ENCODE results near the gene ORC4. TPM values are rescaled to one million over a fixed set of nuclear protein-coding genes. Genes with fewer than 3 reads are reported as not detected.

The ORC4 gene
- total and polyA plus RNA-seq, 4 donors: 3.6 to 44.6 (median 25.6) TPM

DNA sequence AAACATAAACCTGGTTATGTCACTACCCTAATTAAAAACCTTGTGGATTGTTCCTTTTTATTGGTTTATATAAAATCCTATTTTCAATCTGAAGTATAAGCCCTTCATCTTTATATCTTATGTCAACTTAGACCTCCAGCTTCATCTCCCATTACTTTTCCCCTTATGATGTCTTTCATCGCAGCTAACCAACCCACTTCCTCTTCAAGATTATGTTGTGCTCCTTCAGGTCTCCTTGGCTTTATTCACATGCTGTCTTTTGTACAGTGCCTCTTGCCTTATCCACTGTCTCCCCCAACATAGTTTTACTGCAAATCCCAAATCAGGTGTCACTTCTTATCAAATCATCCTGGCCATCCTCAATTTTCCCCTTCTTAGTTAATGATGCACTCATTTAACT, 26.3 kb upstream of the ORC4 start:
- H3K27me3 ChIP-seq (ENCODE audit: control insufficient read depth in 1 of 2, insufficient read depth in 2 of 2, low read length in 1 of 2): no peaks in the 10 kb centered on the region
- 93 to 97% methylated on average over 1 of the region's 1 CpG for WGBS, 2 donors
- no peak overlapping the region for H3K4me3 ChIP-seq (ENCODE audit: low read length in 2 of 2)
- no peaks in the 10 kb centered on the region for H3K9me3 ChIP-seq (ENCODE audit: control insufficient read depth, low read length)
- no peaks in the 10 kb centered on the region for H3K36me3 ChIP-seq (ENCODE audit: control insufficient read depth in 1 of 2, insufficient read depth in 2 of 2, low read length in 1 of 2)
- peaks cover 0 to 4% of the 10 kb centered on the region in 2 donors for H3K4me1 ChIP-seq (ENCODE audit: control insufficient read depth in 1 of 2, insufficient read depth in 2 of 2, low read length in 2 of 2)
- ATAC-seq (ENCODE audit: low FRiP score) (no peak), DNase-seq (no peak)
- no peak overlapping the region for H3K27ac ChIP-seq (ENCODE audit: low read depth in 1 of 2, low read length in 2 of 2)
- intact Hi-C loops (cut with DNase I): no loop called here

DNA sequence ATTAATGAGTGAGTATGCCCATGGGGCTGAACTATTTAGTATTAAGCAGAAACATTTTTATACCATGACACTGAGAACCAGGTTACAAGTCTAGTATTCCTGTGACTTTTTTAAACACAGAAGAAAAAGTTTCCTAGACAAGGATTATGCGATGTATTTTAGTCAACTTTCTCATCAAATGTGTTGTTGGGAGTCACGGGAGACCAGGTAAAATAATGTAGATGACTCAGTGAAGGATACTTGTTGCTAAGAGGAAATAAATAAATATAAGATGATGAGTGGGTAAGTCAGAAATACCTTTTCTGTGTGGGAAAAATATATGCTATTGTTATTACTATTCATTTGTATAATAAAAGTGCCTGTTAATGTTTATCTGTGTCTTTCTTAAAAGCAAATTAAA, 23.8 kb upstream of the ORC4 start:
- peaks cover 0 to 4% of the 10 kb centered on the region in 2 donors for H3K4me1 ChIP-seq (ENCODE audit: control insufficient read depth in 1 of 2, insufficient read depth in 2 of 2, low read length in 2 of 2)
- DNase-seq: no peak
- no peak for ATAC-seq (ENCODE audit: low FRiP score)
- no peak overlapping the region for H3K4me3 ChIP-seq (ENCODE audit: low read length in 2 of 2)
- no peak overlapping the region for H3K27ac ChIP-seq (ENCODE audit: low read depth in 1 of 2, low read length in 2 of 2)
- no peaks in the 10 kb centered on the region for H3K27me3 ChIP-seq (ENCODE audit: control insufficient read depth in 1 of 2, insufficient read depth in 2 of 2, low read length in 1 of 2)
- no peaks in the 10 kb centered on the region for H3K9me3 ChIP-seq (ENCODE audit: control insufficient read depth, low read length)
- 98 to 100% methylated on average over 2 of the region's 2 CpGs for WGBS, 2 donors
- intact Hi-C loops (cut with DNase I): no loop called here
- no peaks in the 10 kb centered on the region for H3K36me3 ChIP-seq (ENCODE audit: control insufficient read depth in 1 of 2, insufficient read depth in 2 of 2, low read length in 1 of 2)

- H3K9me3 ChIP-seq (ENCODE audit: control insufficient read depth, low read length): no peaks in the 10 kb centered on the region
- intact Hi-C loops (cut with DNase I): no loop called here
- DNase-seq: no peak
- no peaks in the 10 kb centered on the region for H3K4me1 ChIP-seq (ENCODE audit: control insufficient read depth in 1 of 2, insufficient read depth in 2 of 2, low read length in 2 of 2)
- 94 to 96% methylated on average over 2 of the region's 2 CpGs for WGBS, 2 donors
- no peaks in the 10 kb centered on the region for H3K27me3 ChIP-seq (ENCODE audit: control insufficient read depth in 1 of 2, insufficient read depth in 2 of 2, low read length in 1 of 2)
- no peaks in the 10 kb centered on the region for H3K36me3 ChIP-seq (ENCODE audit: control insufficient read depth in 1 of 2, insufficient read depth in 2 of 2, low read length in 1 of 2)
- no peak overlapping the region for H3K27ac ChIP-seq (ENCODE audit: low read depth in 1 of 2, low read length in 2 of 2)
- no peak overlapping the region for H3K4me3 ChIP-seq (ENCODE audit: low read length in 2 of 2)
- ATAC-seq (ENCODE audit: low FRiP score): no peak
These were observed 21.7 kb upstream of the ORC4 start for GRCh38 chr2:148042219-148042618.

DNA sequence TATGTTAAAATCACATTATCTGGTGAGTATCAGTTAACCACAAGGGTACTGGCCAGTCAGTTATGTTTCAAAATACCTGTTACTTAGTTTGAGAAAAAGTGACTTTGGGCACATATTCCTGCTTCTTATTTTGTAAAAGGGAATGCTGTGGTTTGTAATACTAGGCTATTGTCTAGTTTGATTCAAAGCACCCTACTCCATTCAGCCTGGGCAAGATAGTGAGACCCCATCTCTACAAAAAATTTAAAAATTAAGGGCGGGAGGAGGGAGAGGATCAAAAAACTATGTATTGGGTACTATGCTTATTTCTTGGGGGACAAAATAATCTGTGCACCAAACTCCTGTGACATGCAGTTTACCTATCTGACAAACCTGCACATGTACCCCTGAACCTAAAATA, 19.2 kb upstream of the ORC4 start:
- Histone ChIP-seq H3K9me3 (ENCODE audit: control insufficient read depth, low read length) (no peaks in the 10 kb centered on the region), H3K27me3 (ENCODE audit: control insufficient read depth in 1 of 2, insufficient read depth in 2 of 2, low read length in 1 of 2) (no peaks in the 10 kb centered on the region), H3K4me1 (ENCODE audit: control insufficient read depth in 1 of 2, insufficient read depth in 2 of 2, low read length in 2 of 2) (no peaks in the 10 kb centered on the region), H3K27ac (ENCODE audit: low read depth in 1 of 2, low read length in 2 of 2) (no peak overlapping the region), H3K4me3 (ENCODE audit: low read length in 2 of 2) (no peak overlapping the region), H3K36me3 (ENCODE audit: control insufficient read depth in 1 of 2, insufficient read depth in 2 of 2, low read length in 1 of 2) (no peaks in the 10 kb centered on the region)
- no peak for DNase-seq
- intact Hi-C loops (cut with DNase I): no loop called here
- 96 to 97% methylated on average over 1 of the region's 1 CpG for WGBS, 2 donors
- no peak for ATAC-seq (ENCODE audit: low FRiP score)

DNA sequence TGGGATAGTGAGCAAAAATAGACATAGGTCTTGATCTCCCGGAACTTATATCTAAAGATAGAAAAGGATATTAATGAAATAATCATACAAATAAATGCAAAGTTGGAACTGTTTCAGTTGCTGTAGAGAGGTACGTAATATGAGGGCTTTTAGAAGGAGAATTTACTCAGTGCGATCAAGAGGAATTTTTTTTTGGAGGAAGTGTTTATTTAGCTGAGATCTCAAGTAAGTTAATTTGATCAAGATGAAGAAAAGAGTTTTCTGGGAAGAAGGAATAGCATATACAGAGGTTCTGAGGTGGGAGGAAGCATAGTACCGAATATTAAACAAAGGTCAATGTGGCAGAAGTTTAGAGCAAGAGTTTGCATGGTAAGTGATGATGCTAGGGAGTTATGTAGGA, 11.7 kb upstream of the ORC4 start:
- no peaks in the 10 kb centered on the region for H3K36me3 ChIP-seq (ENCODE audit: control insufficient read depth in 1 of 2, insufficient read depth in 2 of 2, low read length in 1 of 2)
- WGBS, 2 donors: 57 to 66% methylated on average over 4 of the region's 4 CpGs
- DNase-seq: no peak
- ATAC-seq (ENCODE audit: low FRiP score): no peak
- H3K4me3 ChIP-seq (ENCODE audit: low read length in 2 of 2): no peak overlapping the region
- H3K4me1 ChIP-seq (ENCODE audit: control insufficient read depth in 1 of 2, insufficient read depth in 2 of 2, low read length in 2 of 2): no peaks in the 10 kb centered on the region
- H3K27me3 ChIP-seq (ENCODE audit: control insufficient read depth in 1 of 2, insufficient read depth in 2 of 2, low read length in 1 of 2): no peaks in the 10 kb centered on the region
- intact Hi-C loops (cut with DNase I): no loop called here
- H3K27ac ChIP-seq (ENCODE audit: low read depth in 1 of 2, low read length in 2 of 2): no peak overlapping the region
- no peaks in the 10 kb centered on the region for H3K9me3 ChIP-seq (ENCODE audit: control insufficient read depth, low read length)

GRCh38 chr2:148031152-148031551, 10.6 kb upstream of the ORC4 start:
- ATAC-seq (ENCODE audit: low FRiP score) (no peak), DNase-seq (no peak)
- H3K27ac ChIP-seq (ENCODE audit: low read depth in 1 of 2, low read length in 2 of 2): no peak overlapping the region
- H3K4me1 ChIP-seq (ENCODE audit: control insufficient read depth in 1 of 2, insufficient read depth in 2 of 2, low read length in 2 of 2): no peaks in the 10 kb centered on the region
- no peaks in the 10 kb centered on the region for H3K27me3 ChIP-seq (ENCODE audit: control insufficient read depth in 1 of 2, insufficient read depth in 2 of 2, low read length in 1 of 2)
- no peaks in the 10 kb centered on the region for H3K9me3 ChIP-seq (ENCODE audit: control insufficient read depth, low read length)
- no peaks in the 10 kb centered on the region for H3K36me3 ChIP-seq (ENCODE audit: control insufficient read depth in 1 of 2, insufficient read depth in 2 of 2, low read length in 1 of 2)
- H3K4me3 ChIP-seq (ENCODE audit: low read length in 2 of 2): no peak overlapping the region
- intact Hi-C loops (cut with DNase I): no loop called here

DNA sequence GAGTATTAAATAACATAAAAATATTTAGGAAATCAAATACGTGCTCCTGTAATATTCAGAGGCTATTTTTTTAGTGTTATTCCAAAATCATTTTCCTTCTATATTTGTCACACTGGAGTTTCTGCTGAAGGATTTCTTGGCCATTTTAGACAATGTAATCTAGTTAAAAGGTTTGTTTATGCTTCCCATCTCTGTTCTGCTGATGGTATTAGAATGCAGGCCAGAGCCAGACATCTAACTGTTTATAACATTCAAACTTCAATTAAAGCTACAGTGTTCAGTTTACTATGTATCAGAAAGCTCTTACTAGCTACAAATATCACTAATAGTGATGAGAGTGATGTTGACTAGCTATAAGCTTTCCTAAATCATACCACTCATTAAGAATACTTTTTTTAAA, 8.2 kb upstream of the ORC4 start:
- no peaks in the 10 kb centered on the region for H3K27me3 ChIP-seq (ENCODE audit: control insufficient read depth in 1 of 2, insufficient read depth in 2 of 2, low read length in 1 of 2)
- H3K36me3 ChIP-seq (ENCODE audit: control insufficient read depth in 1 of 2, insufficient read depth in 2 of 2, low read length in 1 of 2): no peaks in the 10 kb centered on the region
- DNase-seq (no peak), ATAC-seq (ENCODE audit: low FRiP score) (no peak)
- WGBS, 2 donors: 87 to 91% methylated on average over 1 of the region's 1 CpG
- no peaks in the 10 kb centered on the region for H3K9me3 ChIP-seq (ENCODE audit: control insufficient read depth, low read length)
- no peaks in the 10 kb centered on the region for H3K4me1 ChIP-seq (ENCODE audit: control insufficient read depth in 1 of 2, insufficient read depth in 2 of 2, low read length in 2 of 2)
- no peak overlapping the region for H3K4me3 ChIP-seq (ENCODE audit: low read length in 2 of 2)
- no peak overlapping the region for H3K27ac ChIP-seq (ENCODE audit: low read depth in 1 of 2, low read length in 2 of 2)
- intact Hi-C loops (cut with DNase I): no loop called here

- H3K27ac ChIP-seq (ENCODE audit: low read depth in 1 of 2, low read length in 2 of 2): no peak overlapping the region
- H3K36me3 ChIP-seq (ENCODE audit: control insufficient read depth in 1 of 2, insufficient read depth in 2 of 2, low read length in 1 of 2): no peaks in the 10 kb centered on the region
- WGBS, 2 donors: 89 to 97% methylated on average over 1 of the region's 1 CpG
- no peaks in the 10 kb centered on the region for H3K9me3 ChIP-seq (ENCODE audit: control insufficient read depth, low read length)
- ATAC-seq (ENCODE audit: low FRiP score): no peak
- no peaks in the 10 kb centered on the region for H3K4me1 ChIP-seq (ENCODE audit: control insufficient read depth in 1 of 2, insufficient read depth in 2 of 2, low read length in 2 of 2)
- DNase-seq: no peak
- H3K4me3 ChIP-seq (ENCODE audit: low read length in 2 of 2): no peak overlapping the region
- intact Hi-C loops (cut with DNase I): no loop called here
- no peaks in the 10 kb centered on the region for H3K27me3 ChIP-seq (ENCODE audit: control insufficient read depth in 1 of 2, insufficient read depth in 2 of 2, low read length in 1 of 2)
These were observed 7.3 kb upstream of the ORC4 start for GRCh38 chr2:148027822-148028221.

- no peaks in the 10 kb centered on the region for H3K36me3 ChIP-seq (ENCODE audit: control insufficient read depth in 1 of 2, insufficient read depth in 2 of 2, low read length in 1 of 2)
- H3K9me3 ChIP-seq (ENCODE audit: control insufficient read depth, low read length): no peaks in the 10 kb centered on the region
- H3K4me1 ChIP-seq (ENCODE audit: control insufficient read depth in 1 of 2, insufficient read depth in 2 of 2, low read length in 2 of 2): no peaks in the 10 kb centered on the region
- WGBS, 2 donors: 95 to 98% methylated on average over 2 of the region's 2 CpGs
- no peaks in the 10 kb centered on the region for H3K27me3 ChIP-seq (ENCODE audit: control insufficient read depth in 1 of 2, insufficient read depth in 2 of 2, low read length in 1 of 2)
- no peak overlapping the region for H3K27ac ChIP-seq (ENCODE audit: low read depth in 1 of 2, low read length in 2 of 2)
- no peak overlapping the region for H3K4me3 ChIP-seq (ENCODE audit: low read length in 2 of 2)
- DNase-seq (no peak), ATAC-seq (ENCODE audit: low FRiP score) (no peak)
- intact Hi-C loops (cut with DNase I): no loop called here
These were observed 6.0 kb upstream of the ORC4 start for GRCh38 chr2:148026573-148026972.
